HCT116 (cell line): ENCODE measurements around the gene TLR7. TPM values are rescaled to one million over a fixed set of nuclear protein-coding genes. Genes with fewer than 3 reads are reported as not detected.

Experiments
- ATAC-seq: fragments of 200-7000 bp; cut with Tn5 transposase; 2 replicates; pipeline ENCODE4 v1.9.1; 2020; ENCODE audit warnings: mild to moderate bottlenecking, moderate library complexity
- BruUV-seq: library from RNA; stranded (reverse); fragments of 400-500 nt; replicated peaks from 2 replicates; lab custom pipeline; 2021; lab: Mats Ljungman, UMichigan
- CTCF ChIA-PET: fragments of 300-600 bp; sonication (Branson Sonifier 250); formaldehyde crosslinking; loops from one replicate; lab custom pipeline; 2021; ENCODE audit warnings: antibody characterized with exemption; lab: Charles Lee
- POLR2A ChIA-PET: fragments of 300-600, 350-600 bp; sonication (Branson Sonifier 250); formaldehyde crosslinking; loops from one replicate; lab custom pipeline; 2021; ENCODE audit warnings: antibody characterized with exemption; lab: Charles Lee
- RAD21 ChIA-PET, 2 experiments: fragments of 300-600 bp; sonication (Branson Sonifier 250); formaldehyde crosslinking; loops; one replicate each; lab custom pipeline; 2023; ENCODE audit warnings: low total read pairs in 2 of 2; ENCODE audit not compliant: uncharacterized antibody in 2 of 2, unreplicated experiment in 2 of 2, low non-redundant PET in 1 of 2; lab: Charles Lee
- DNase-seq: peaks from one replicate; pipeline ENCODE4 v3.0.0-alpha.2; 2010; ENCODE audit warnings: low read depth, low spot score
- H2AFZ ChIP-seq: fragments of 200-600 bp; shearing (Covaris generic), sonication (generic); 2 replicates; pipeline ENCODE4 v1.6.1; 2017; ENCODE audit warnings: low read depth, mixed run types, mixed read lengths, antibody characterized with exemption, low read length; ENCODE audit not compliant: poor library complexity, severe bottlenecking
- H3K27ac ChIP-seq: 2 replicates; pipeline ENCODE4 v1.5.1; 2012; ENCODE audit warnings: low read depth, low read length
- H3K27me3 ChIP-seq: fragments of 200-600 bp; sonication (generic); 2 replicates; pipeline ENCODE4 v1.6.1; 2016; ENCODE audit warnings: mixed run types, low read length, mixed read lengths; ENCODE audit not compliant: insufficient read depth
- H3K36me3 ChIP-seq, 2 experiments: fragments of 200-500 bp in 1 of 2; fragments of 200-600 bp in 1 of 2; sonication (Bioruptor generic) in 1 of 2; sonication (generic) in 1 of 2; 2 replicates each; pipeline versions ENCODE4 v1.5.1 to v1.6.1; 2014 to 2016; ENCODE audit warnings: low read length in 2 of 2, inconsistent platforms in 1 of 2, mixed read lengths in 1 of 2, mixed run types in 1 of 2; ENCODE audit not compliant: insufficient read depth in 2 of 2, control insufficient read depth in 1 of 2
- H3K4me1 ChIP-seq, 2 experiments: fragments of 200-600 bp in 1 of 2; sonication (generic) in 1 of 2; 2 replicates each; pipeline versions ENCODE4 v1.5.1 to v1.6.1; 2012 to 2017; ENCODE audit warnings: low read length in 2 of 2, inconsistent platforms in 1 of 2, mild to moderate bottlenecking in 1 of 2, mixed read lengths in 1 of 2, mixed run types in 1 of 2, moderate library complexity in 1 of 2; ENCODE audit not compliant: insufficient read depth in 2 of 2, control insufficient read depth in 1 of 2
- H3K4me2 ChIP-seq: fragments of 200-600 bp; sonication (generic); 2 replicates; pipeline ENCODE4 v1.6.1; 2017; ENCODE audit warnings: mixed run types, low read length, mixed read lengths
- H3K4me3 ChIP-seq, 2 experiments: fragments of 200-600 bp in 1 of 2; sonication (generic) in 1 of 2; replicated peaks in 1 of 2; 2 replicates each; pipeline ENCODE4 v1.5.1; 2011 to 2016; ENCODE audit warnings: low read length in 2 of 2, control low read depth in 1 of 2, low read depth in 1 of 2, mild to moderate bottlenecking in 1 of 2, mixed read lengths in 1 of 2, mixed run types in 1 of 2
- H3K79me2 ChIP-seq: fragments of 200-600 bp; sonication (generic); 2 replicates; pipeline ENCODE4 v1.6.1; 2017; ENCODE audit warnings: mild to moderate bottlenecking, mixed run types, low read length, moderate library complexity, mixed read lengths; ENCODE audit not compliant: insufficient read depth
- H3K9ac ChIP-seq: fragments of 200-600 bp; sonication (generic); 2 replicates; pipeline ENCODE4 v1.6.1; 2016; ENCODE audit warnings: low read length, mixed read lengths
- H3K9me2 ChIP-seq: fragments of 200-600 bp; sonication (generic), shearing (Covaris generic); 2 replicates; pipeline ENCODE4 v1.6.1; 2017; ENCODE audit warnings: mixed run types, mild to moderate bottlenecking, moderate library complexity; ENCODE audit not compliant: insufficient read depth
- H3K9me3 ChIP-seq, 2 experiments: fragments of 200-500 bp in 1 of 2; fragments of 200-600 bp in 1 of 2; sonication (Bioruptor generic) in 1 of 2; sonication (generic) in 1 of 2; 2 replicates each; pipeline ENCODE4 v1.6.1; 2014 to 2017; ENCODE audit warnings: low read length in 2 of 2, mixed read lengths in 2 of 2, inconsistent platforms in 1 of 2, low read depth in 1 of 2, mild to moderate bottlenecking in 1 of 2, mixed run types in 1 of 2, moderate library complexity in 1 of 2; ENCODE audit not compliant: control insufficient read depth in 1 of 2, insufficient read depth in 1 of 2
- H4K20me1 ChIP-seq: fragments of 200-600 bp; sonication (generic), shearing (Covaris generic); 2 replicates; pipeline ENCODE4 v1.6.1; 2017; ENCODE audit warnings: mixed run types, mild to moderate bottlenecking, moderate library complexity; ENCODE audit not compliant: insufficient read depth
- CBX3 ChIP-seq: IDR thresholded peaks from 2 replicates; pipeline ENCODE4 v1.6.1; 2012; ENCODE audit warnings: low read depth
- EGR1 ChIP-seq: IDR thresholded peaks from 2 replicates; pipeline ENCODE4 v1.6.1; 2012; ENCODE audit warnings: low read depth
- ELF1 ChIP-seq: IDR thresholded peaks from 2 replicates; pipeline ENCODE4 v1.6.1; 2012; ENCODE audit warnings: low read depth, borderline replicate concordance
- EZH2 ChIP-seq: fragments of 200-600 bp; sonication (generic); IDR thresholded peaks from 2 replicates; pipeline ENCODE4 v1.6.1; 2017; ENCODE audit warnings: antibody characterized with exemption, mixed run types
- EZH2phosphoT487 ChIP-seq: fragments of 200-600 bp; IDR thresholded peaks from 2 replicates; pipeline ENCODE4 v1.6.1; 2018; ENCODE audit warnings: antibody characterized with exemption, borderline replicate concordance
- JUND ChIP-seq: IDR thresholded peaks from 2 replicates; pipeline ENCODE4 v1.6.1; 2012
- MAX ChIP-seq: IDR thresholded peaks from 2 replicates; pipeline ENCODE4 v1.6.1; 2012
- POLR2AphosphoS5 ChIP-seq: IDR thresholded peaks from 2 replicates; pipeline ENCODE4 v1.6.1; 2011; ENCODE audit warnings: mild to moderate bottlenecking, low read depth, low read length, moderate library complexity
- RAD21 ChIP-seq: IDR thresholded peaks from 2 replicates; pipeline ENCODE4 v1.6.1; 2012; ENCODE audit warnings: low read depth, mild to moderate bottlenecking
- REST ChIP-seq: IDR thresholded peaks from 2 replicates; pipeline ENCODE4 v1.6.1; 2012; ENCODE audit warnings: low read depth
- SIN3A ChIP-seq: IDR thresholded peaks from 2 replicates; pipeline ENCODE4 v1.6.1; 2012; ENCODE audit warnings: low read depth
- SP1 ChIP-seq: IDR thresholded peaks from 2 replicates; pipeline ENCODE4 v1.6.1; 2012; ENCODE audit warnings: low read depth
- SRF ChIP-seq: IDR thresholded peaks from 2 replicates; pipeline ENCODE4 v1.6.1; 2012; ENCODE audit warnings: low read depth
- TCF7L2 ChIP-seq: IDR thresholded peaks from 2 replicates; pipeline ENCODE4 v1.7.0; 2011; ENCODE audit warnings: borderline replicate concordance, inconsistent platforms; ENCODE audit not compliant: insufficient read depth, insufficient read length; ENCODE audit errors: extremely low read depth
- YY1 ChIP-seq: IDR thresholded peaks from 2 replicates; pipeline ENCODE4 v1.6.1; 2011; ENCODE audit warnings: low read length, low read depth, moderate library complexity, mild to moderate bottlenecking; ENCODE audit not compliant: insufficient replicate concordance; ENCODE audit errors: extremely low read depth
- ZFX ChIP-seq: fragments of 450-650 bp; IDR thresholded peaks from 2 replicates; pipeline ENCODE4 v1.6.1; 2017
- intact Hi-C: fragments of 100-400 bp; cut with micrococcal nuclease; formaldehyde crosslinking; loops from 2 replicates; pipeline ENCODE4 v1.10.0; 2022
- total RNA-seq: library from RNA; stranded (reverse); gene quantifications from one replicate; pipeline ENCODE4 v1.2.1, GENCODE V29; 2021; ENCODE audit not compliant: unreplicated experiment

The TLR7 gene
- total RNA-seq, 1 experiment from 2014 or later: not detected

DNA sequence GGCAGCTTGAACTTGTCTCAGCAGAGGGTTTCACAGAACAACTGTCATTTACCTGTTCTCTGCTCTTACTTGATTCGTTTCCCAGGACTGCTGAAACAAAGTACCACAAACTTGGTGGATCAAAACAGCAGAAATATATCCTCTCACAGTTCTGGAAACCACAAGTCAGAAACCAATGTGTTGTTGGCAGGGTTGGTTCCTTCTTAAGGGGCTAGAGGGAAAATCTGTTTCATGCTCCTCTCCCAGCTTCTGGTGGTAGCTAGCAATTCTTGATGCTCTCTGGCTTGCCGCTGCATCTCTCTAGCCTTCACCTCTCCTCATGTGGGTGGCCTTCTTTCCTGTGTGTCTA is 44.2 kb downstream of the TLR7 start (continued):
- TF ChIP-seq REST: no peak
- TF ChIP-seq EZH2: no peak
- TF ChIP-seq CBX3: no peak
- no peak for TF ChIP-seq POLR2AphosphoS5
- TF ChIP-seq JUND: no peak
- TF ChIP-seq ZFX: no peak

DNA sequence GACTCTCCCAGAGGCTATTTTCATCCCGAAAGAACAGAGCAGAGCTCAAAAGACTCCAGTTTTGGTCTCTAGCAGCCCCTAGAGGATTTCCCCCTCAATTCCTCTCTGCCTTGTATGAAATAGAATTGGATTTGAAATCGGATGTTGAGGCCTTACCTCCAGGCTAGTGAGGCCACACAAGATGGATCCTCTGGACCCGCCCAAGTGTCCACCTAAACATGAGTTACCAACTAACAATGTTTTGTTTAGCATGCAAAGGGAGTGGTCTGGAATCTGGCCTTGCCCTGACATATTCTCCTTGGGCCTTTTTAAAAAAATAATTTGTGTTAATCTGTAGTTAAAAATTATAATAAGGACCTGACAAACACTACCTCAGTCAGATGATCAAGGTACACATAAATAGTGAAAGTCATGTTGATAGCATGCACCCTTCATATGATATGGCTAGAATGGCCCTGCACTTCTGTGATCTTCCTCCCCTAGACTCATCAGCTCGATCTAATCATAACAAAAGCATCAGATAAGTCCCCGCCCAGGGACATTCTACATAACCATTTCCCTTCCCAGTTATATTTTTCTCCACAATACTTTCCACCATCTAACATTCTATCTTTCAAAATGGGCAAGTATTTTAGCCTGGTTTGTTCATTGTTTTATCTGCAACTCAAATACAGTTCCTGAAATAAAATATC is 46.1 kb downstream of the TLR7 start:
- no peaks in the 10 kb centered on the region for H3K9me3 ChIP-seq
- intact Hi-C loops: no loop called here
- ChIA-PET CTCF (interaction anchor here (0.9 kb wide), 1 partner anchor 12 kb away, joined by 4 read pairs; no protein-coding TSS in a partner anchor), RAD21 (no interaction called here)
- no peaks in the 10 kb centered on the region for H3K27me3 ChIP-seq
- no peak overlapping the region for H3K4me3 ChIP-seq
- no peaks in the 10 kb centered on the region for H4K20me1 ChIP-seq
- TF ChIP-seq EZH2: no peak
- no peak for TF ChIP-seq MAX
- TF ChIP-seq SP1: no peak
- TF ChIP-seq REST: no peak
- no peak for TF ChIP-seq TCF7L2
- TF ChIP-seq ELF1: no peak
- no peak for TF ChIP-seq SRF
- no peak for TF ChIP-seq SIN3A
- TF ChIP-seq EGR1: no peak
- no peak for TF ChIP-seq EZH2phosphoT487
- TF ChIP-seq CBX3: no peak
- no peak for TF ChIP-seq YY1
- no peak for TF ChIP-seq RAD21
- no peak for TF ChIP-seq POLR2AphosphoS5
- TF ChIP-seq ZFX: no peak
- no peak for TF ChIP-seq JUND
- TF ChIP-seq, all 23 proteins: peak for 0
- H3K9me2 ChIP-seq: no peaks in the 10 kb centered on the region
- no peaks in the 10 kb centered on the region for H3K79me2 ChIP-seq
- POLR2A ChIA-PET: no interaction called here
- no peaks in the 10 kb centered on the region for H3K4me1 ChIP-seq
- H3K27ac ChIP-seq: no peak overlapping the region
- no peak overlapping the region for H3K4me2 ChIP-seq
- no TSS peak for BruUV-seq
- DNase-seq (no peak), ATAC-seq (no peak)
- no peak overlapping the region for H3K9ac ChIP-seq
- no peak overlapping the region for H2AFZ ChIP-seq
- H3K36me3 ChIP-seq: no peaks in the 10 kb centered on the region
